ENCODE measurements around the gene SNPH.

DNA sequence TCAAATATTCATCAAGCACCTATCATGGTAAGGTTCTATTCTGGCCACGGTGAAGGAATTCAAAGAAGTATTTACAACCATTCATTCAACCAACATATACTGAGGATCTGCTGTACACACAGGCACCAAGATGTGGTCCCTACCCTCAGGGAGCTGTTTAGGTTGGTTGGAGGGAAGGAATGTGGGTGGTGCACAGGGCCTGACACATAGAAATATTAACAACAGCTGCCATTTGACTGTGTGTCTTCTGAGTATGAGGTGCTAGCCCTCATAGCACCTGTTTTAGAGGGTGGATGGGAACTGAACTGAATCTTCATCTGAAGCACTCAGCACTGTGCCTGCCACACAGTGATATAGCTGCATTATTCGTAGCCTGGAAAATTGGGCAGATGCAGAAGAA lies 7.3 kb downstream of the SNPH start:
- TF ChIP-seq EP300 (IDR thresholded peaks at IDR 0.05; ENCODE audit: borderline replicate concordance) (no peak), ZBTB7A (IDR thresholded peaks at IDR 0.05; ENCODE audit: low read depth) (no peak), NFIC (IDR thresholded peaks at IDR 0.05) (no peak), CREB1 (IDR thresholded peaks at IDR 0.05; ENCODE audit: low read depth) (no peak)
- TF ChIP-seq, protein P1, sequence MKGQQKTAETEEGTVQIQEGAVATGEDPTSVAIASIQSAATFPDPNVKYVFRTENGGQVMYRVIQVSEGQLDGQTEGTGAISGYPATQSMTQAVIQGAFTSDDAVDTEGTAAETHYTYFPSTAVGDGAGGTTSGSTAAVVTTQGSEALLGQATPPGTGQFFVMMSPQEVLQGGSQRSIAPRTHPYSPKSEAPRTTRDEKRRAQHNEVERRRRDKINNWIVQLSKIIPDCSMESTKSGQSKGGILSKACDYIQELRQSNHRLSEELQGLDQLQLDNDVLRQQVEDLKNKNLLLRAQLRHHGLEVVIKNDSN (IDR thresholded peaks at IDR 0.05) = no peak
- TF ChIP-seq, protein P2, sequence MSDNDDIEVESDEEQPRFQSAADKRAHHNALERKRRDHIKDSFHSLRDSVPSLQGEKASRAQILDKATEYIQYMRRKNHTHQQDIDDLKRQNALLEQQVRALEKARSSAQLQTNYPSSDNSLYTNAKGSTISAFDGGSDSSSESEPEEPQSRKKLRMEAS (IDR thresholded peaks at IDR 0.05) = no peak

Data from Ishikawa (cell line).